Kidney capillary endothelial cell (primary cell): Measurements from ENCODE around the gene TWF2.

Experiments
- DNase-seq: peaks from one replicate; pipeline ENCODE4 v3.0.0-alpha.2; 2018; ENCODE audit warnings: low spot score

TWF2 gene

DNA sequence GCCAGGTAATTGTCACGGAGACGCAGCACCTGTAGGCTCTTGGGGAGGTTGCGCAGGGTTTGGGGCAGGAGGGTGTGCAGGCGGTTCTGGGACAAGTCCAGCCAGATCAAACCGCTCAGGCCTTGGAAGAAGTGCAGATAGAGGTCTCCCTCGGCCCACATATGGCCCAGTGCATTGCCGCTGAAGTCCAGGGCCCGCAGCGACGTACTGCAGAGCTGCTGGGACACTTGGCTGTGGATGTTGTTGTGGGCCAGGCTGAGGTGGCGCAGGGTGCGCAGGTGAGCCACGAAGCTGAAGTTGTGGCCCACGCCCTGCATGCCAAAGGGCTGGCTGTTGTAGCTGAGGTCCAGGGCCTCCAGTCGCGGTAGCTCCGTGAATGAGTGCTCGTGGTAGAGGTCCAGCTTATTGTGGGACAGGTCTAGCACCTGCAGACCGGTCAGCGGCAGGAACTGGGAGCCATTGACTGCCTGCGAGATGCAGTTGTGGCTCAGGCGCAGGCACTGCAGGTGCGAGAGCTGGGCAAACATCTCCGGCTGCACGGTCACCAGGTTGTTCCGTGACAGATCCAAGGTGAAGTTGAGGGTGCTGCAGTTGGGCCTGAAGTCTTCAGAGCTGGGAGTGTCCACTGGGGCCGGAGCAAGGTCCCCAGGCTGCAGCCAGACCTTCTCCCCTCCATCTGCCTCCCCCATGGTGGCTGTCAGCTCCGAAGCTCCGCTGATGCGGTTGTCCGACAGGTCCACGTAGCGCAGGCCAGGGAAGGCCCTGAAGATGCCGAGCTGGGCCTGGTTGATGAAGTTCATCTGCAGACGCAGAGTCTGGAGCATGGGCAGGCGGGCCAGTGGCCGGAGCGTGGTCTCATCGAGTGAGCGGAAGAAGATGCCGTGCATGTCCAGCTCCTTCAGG lies 16.4 kb downstream of the TWF2 start:
- no peak for DNase-seq

- no peak for DNase-seq
These were observed 17.2 kb downstream of the TWF2 start for GRCh38 chr3:52221563-52222318.

DNA sequence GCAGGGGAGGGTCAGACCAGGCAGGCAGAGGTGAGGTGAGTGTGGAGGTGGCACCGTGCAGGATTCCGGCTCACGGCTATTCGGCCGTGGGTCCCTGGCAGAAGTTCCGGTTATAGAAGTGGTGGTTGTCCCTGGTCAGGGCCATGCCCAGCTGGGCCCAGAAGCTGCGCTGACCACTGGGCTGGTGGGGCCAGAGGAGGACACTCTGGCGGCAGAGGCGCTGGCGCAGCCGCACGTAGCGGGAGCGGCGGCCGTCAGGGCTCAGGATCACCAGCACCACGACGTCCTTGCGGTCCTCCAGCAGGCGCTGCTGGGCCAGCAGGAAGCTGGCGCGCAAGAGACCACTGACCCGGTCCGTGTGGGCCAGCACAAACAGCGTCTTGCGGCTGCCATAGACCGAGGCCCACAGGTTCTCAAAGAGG lies 17.8 kb downstream of the TWF2 start:
- no peak for DNase-seq

GRCh38 chr3:52220380-52221026 lies 18.5 kb downstream of the TWF2 start:
- DNase-seq = peak; percentile 76

GRCh38 chr3:52218937-52219650 lies 19.9 kb downstream of the TWF2 start:
- peak; percentile 92 for DNase-seq

- no peak for DNase-seq
These were observed 20.5 kb downstream of the TWF2 start for GRCh38 chr3:52218454-52218853.

DNA sequence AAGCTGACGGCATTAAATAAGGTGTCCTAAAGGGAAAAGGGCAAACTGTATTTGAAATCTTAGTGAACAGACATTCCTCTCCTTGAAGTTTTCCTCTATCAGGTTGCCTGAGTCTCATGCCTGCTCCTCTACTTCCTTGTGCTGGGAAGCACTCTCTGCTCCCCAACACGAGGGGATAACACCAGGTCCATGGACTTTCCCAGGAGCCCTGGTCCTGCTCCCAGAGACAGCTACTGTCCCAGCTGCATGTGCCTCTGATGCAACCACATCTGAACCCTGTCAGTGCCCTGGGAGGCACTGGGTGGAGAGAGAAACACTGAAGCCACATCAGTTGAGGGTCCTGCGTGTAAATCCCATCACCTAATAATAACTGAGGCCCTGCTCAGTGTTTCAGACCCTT lies 20.9 kb downstream of the TWF2 start:
- DNase-seq = no peak

GRCh38 chr3:52217409-52217805 lies 21.6 kb downstream of the TWF2 start:
- no peak for DNase-seq

DNA sequence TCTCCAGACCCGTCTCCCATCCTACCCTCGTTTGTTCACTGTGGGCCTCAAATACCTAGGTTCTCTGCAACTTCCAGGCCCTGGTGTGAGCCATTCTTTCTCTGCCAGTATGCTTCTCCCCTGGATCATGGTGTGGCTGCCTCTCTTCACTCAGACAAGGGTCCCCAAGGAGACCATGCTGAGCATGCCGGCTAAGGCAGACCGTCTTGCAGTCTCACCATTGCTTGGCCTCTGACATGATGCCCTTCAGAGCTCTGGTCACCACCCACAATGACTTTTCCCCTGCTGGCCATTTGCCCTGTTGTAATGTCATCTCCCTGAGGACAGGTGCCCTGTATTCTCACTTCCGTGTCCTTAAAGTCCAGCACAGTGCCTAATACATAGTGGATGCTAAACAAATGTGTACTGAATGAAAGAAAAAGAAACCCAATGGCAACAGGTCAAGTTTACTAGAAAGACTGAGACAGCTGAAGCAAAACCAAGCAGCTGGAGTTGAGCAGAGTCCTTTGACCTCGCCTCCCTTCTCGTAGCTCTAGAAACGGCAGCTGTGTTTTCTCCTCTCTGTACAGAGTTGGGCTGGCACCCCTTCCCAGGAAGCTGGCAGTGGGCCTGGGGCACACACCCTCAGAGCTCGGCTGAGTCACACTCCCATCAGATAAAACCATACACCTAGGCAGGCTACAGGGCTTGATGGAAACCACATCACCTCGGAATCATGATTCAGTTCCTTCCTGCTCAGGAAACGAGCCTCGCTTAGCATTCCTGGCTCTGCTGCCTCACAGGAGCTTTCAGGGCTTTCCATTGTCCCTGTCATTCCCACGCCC lies 22.2 kb downstream of the TWF2 start:
- peak; percentile 98 for DNase-seq

- no peak for DNase-seq
These were observed 23.6 kb downstream of the TWF2 start for GRCh38 chr3:52215351-52215750.

- DNase-seq = no peak
These were observed 25.1 kb downstream of the TWF2 start for GRCh38 chr3:52213901-52214300.

DNA sequence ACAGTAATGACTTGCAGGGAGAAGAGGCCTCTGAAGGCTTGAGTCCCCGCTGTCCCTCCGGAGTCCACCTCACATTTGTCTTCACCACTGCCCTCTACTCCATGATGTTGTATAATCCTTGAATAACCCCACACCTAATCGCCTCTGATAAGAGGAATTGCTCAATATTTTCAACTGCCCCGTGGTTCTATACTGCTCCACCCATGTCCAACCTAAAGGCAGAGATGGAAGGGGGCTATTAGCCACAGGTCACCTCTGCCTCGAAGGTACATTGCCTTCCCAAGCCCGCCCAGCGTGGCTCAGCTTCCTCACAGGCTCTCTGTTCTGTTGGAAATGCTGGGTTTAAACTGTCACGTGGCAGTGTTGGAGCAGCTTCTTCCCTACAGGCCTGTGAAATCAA lies 26.0 kb downstream of the TWF2 start:
- DNase-seq = no peak

DNA sequence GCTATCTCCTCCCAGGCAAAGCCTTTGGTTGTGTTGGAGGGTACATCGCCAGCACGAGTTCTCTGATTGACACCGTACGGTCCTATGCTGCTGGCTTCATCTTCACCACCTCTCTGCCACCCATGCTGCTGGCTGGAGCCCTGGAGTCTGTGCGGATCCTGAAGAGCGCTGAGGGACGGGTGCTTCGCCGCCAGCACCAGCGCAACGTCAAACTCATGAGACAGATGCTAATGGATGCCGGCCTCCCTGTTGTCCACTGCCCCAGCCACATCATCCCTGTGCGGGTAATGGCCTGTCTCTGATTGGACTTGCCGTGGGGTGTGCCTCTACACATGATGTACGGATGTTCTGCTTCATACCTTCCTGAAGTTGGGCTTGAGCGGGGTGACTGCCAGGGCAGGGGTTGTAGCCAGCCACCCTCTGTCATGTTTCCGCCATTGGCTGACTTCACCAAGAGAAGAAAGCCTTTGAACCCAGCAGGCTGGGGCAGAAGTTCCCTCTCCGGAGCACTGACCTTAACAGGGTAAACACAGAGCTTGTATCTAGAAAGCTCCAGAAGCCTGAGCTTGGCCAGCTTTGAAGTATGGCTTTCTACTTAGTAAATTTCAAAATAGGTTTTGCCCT lies 27.6 kb downstream of the TWF2 start:
- no peak for DNase-seq

GRCh38 chr3:52210550-52211046 lies 28.4 kb downstream of the TWF2 start:
- no peak for DNase-seq

- DNase-seq = no peak
These were observed 28.9 kb downstream of the TWF2 start for GRCh38 chr3:52210037-52210436.

DNA sequence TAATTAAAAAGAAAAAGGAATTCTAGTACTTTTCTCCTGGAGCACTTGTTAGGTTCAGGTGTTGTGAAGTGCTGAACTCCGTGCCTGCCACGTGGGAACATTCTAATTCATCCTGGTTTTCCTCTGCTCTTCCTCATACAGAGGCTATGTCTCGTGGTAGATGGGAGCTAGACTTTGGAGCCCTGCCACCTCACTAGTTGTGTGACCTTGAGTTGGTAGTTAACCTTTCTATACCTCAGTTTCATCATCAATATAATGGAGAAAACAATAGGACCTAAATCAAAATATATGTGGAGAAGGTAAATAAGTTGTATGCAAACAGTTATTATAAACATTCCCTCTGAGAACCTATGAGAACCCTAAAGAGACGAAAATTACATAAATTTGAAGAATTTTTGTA lies 30.4 kb downstream of the TWF2 start:
- DNase-seq = no peak

- DNase-seq = no peak
These were observed 33.1 kb downstream of the TWF2 start for GRCh38 chr3:52205727-52206372.

GRCh38 chr3:52204337-52205073 lies 34.5 kb downstream of the TWF2 start:
- no peak for DNase-seq

- no peak for DNase-seq
These were observed 35.3 kb downstream of the TWF2 start for GRCh38 chr3:52203701-52204100.
